ENCODE results near the gene ASPA. TPM values are rescaled to one million over a fixed set of nuclear protein-coding genes. Genes with fewer than 3 reads are reported as not detected.
"Not testable (repeated sequence)": the region's sequence is repeated elsewhere in the genome, so short reads cannot be mapped to it uniquely, and the experiment has no call there.

ASPA gene
- total RNA-seq, result 1.4 TPM

GRCh38 chr17:3475812-3476610, at the start of gene ASPA:
Gene ASPA (plus strand): TSS chr17:3475997. CDS start chr17:3476160, 163 bp downstream.
- DNase-seq, result no peak

- not testable (repeated sequence) for DNase-seq
Measured at GRCh38 chr17:3433215-3433614, 42.6 kb upstream of the ASPA start.

- no peak for DNase-seq
Measured at GRCh38 chr17:3433741-3434140, 42.1 kb upstream of the ASPA start, which contains the start of gene OR1E2. Gene OR1E2 (minus strand): TSS chr17:3433841. CDS start chr17:3433841, 0 bp downstream.

- no peak for DNase-seq
Measured at GRCh38 chr17:3438368-3438767, 37.4 kb upstream of the ASPA start.

GRCh38 chr17:3440451-3440850, 35.3 kb upstream of the ASPA start:
- no peak for DNase-seq

- no peak for DNase-seq
Measured at GRCh38 chr17:3447625-3448024, 28.2 kb upstream of the ASPA start.

- DNase-seq, result no peak
Measured at GRCh38 chr17:3448059-3448665, 27.6 kb upstream of the ASPA start.

GRCh38 chr17:3466355-3466754, 9.4 kb upstream of the ASPA start:
- DNase-seq, result not testable (repeated sequence)

- DNase-seq, result no peak
Measured at GRCh38 chr17:3469529-3469928, 6.3 kb upstream of the ASPA start.

GRCh38 chr17:3471599-3471998, 4.2 kb upstream of the ASPA start, which contains the start of gene SPATA22:
Gene SPATA22 (minus strand): TSS chr17:3471819. CDS start chr17:3469325, 2,494 bp downstream.
- no peak for DNase-seq

- DNase-seq, result no peak
Measured at GRCh38 chr17:3472137-3472536, 3.7 kb upstream of the ASPA start.

GRCh38 chr17:3474212-3474611, 1.6 kb upstream of the ASPA start:
- DNase-seq, result no peak

- no peak for DNase-seq
Measured at GRCh38 chr17:3475251-3475685, 529 bp upstream of the ASPA start.

GRCh38 chr17:3479988-3480387, 4.2 kb downstream of the ASPA start:
- no peak for DNase-seq

- no peak for DNase-seq
Measured at GRCh38 chr17:3482852-3483251, 7.1 kb downstream of the ASPA start.

- DNase-seq, result no peak
Measured at GRCh38 chr17:3485481-3486068, 9.8 kb downstream of the ASPA start.

- no peak for DNase-seq
Measured at GRCh38 chr17:3497101-3497500, 21.3 kb downstream of the ASPA start.

- DNase-seq, result no peak
Measured at GRCh38 chr17:3501344-3501743, 25.5 kb downstream of the ASPA start.

- peak; percentile 9 for DNase-seq
Measured at GRCh38 chr17:3502466-3502865, 26.7 kb downstream of the ASPA start.

GRCh38 chr17:3503285-3503684, 27.5 kb downstream of the ASPA start:
- no peak for DNase-seq

- DNase-seq, result no peak
Measured at GRCh38 chr17:3505008-3505407, 29.2 kb downstream of the ASPA start.

- DNase-seq, result no peak
Measured at GRCh38 chr17:3506054-3506453, 30.3 kb downstream of the ASPA start.

- DNase-seq, result no peak
Measured at GRCh38 chr17:3507071-3507470, 31.3 kb downstream of the ASPA start.
